HAP-1 (cell line): ENCODE results near the gene KCNMA1.

Source experiments
- DNase-seq, 2 experiments: peaks; one replicate each; pipeline ENCODE4 v3.0.0-alpha.2; 2016 to 2020; ENCODE audit warnings: low spot score in 2 of 2
- H3K27me3 ChIP-seq: fragments of 250-450 bp; sonication (Bioruptor Pico); 2 replicates; pipeline ENCODE4 v1.5.1; 2020; ENCODE audit warnings: low read depth, mild to moderate bottlenecking, moderate library complexity
- H3K36me3 ChIP-seq: fragments of 250-450 bp; sonication (Bioruptor Pico); replicated peaks from 2 replicates; pipeline ENCODE4 v1.5.1; 2020; ENCODE audit warnings: mild to moderate bottlenecking
- H3K4me1 ChIP-seq: fragments of 250-450 bp; sonication (Bioruptor Pico); 2 replicates; pipeline ENCODE4 v1.5.1; 2020; ENCODE audit warnings: mild to moderate bottlenecking
- H3K4me3 ChIP-seq: fragments of 250-450 bp; sonication (Bioruptor Pico); 2 replicates; pipeline ENCODE4 v1.5.1; 2020; ENCODE audit warnings: mild to moderate bottlenecking, moderate library complexity
- H3K9me3 ChIP-seq: fragments of 250-450 bp; sonication (Bioruptor Pico); 2 replicates; pipeline ENCODE4 v1.5.1; 2020; ENCODE audit warnings: mild to moderate bottlenecking, moderate library complexity
- in situ Hi-C: fragments of 300-500 bp; cut with MboI; formaldehyde crosslinking; loops from 3 replicates; pipeline ENCODE4 v1.14.3; 2020; ENCODE audit warnings: low sequenced_read_pairs, inconsistent platforms, mixed read lengths

The KCNMA1 gene

DNA sequence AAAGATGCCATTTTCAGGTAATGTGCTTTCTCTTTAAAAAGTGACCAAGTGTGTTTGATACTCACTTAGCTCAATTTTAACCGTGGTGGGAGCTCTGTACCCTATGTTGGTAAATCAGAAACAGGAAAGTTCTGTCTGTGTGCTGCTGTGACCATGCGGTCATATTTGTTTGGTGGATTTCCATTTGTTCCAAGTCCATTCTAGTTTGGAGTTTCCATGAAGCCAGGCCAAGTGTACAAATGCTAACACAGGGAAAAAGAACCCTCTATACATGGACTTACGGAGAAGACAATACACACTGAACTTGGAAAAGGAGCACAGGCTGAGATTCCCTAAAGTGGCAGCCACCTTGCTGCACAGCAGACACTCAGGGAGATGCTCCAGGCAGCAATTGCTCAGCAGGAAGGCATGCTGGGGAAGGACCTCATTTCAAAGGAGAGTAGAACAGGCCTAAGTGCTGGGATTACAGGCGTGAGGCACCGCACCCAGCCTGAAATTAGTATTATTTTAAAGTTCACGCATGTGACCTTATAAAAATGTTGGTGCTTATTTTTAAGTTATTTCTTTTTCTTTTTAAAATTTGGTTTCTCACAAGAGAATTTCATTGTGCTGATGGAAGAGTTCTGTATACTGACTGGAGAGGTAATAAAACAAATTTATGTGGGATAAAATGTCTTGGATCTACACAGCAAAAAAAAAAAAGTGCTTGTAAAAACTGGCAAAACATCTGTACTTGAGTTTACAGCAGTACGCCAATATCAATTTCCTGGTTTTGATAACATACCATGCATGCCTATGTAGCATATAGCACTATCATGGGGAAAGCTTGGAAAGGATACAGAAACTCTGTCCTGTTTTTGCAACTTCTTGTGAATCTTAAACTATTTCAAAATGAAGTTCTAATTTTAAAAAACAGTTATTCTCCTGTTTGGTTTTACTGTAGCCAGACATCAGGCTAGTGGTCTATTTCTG is 436.2 kb downstream of the KCNMA1 start:
- no peak overlapping the region for H3K4me3 ChIP-seq
- H3K36me3 ChIP-seq, result no peaks in the 10 kb centered on the region
- no peaks in the 10 kb centered on the region for H3K9me3 ChIP-seq
- in situ Hi-C loops, result no loop called here
- H3K4me1 ChIP-seq, result no peaks in the 10 kb centered on the region
- DNase-seq, result no peak
- H3K27me3 ChIP-seq, result peaks cover 12% of the 10 kb centered on the region; the same call in 1 of the 2 replicates

DNA sequence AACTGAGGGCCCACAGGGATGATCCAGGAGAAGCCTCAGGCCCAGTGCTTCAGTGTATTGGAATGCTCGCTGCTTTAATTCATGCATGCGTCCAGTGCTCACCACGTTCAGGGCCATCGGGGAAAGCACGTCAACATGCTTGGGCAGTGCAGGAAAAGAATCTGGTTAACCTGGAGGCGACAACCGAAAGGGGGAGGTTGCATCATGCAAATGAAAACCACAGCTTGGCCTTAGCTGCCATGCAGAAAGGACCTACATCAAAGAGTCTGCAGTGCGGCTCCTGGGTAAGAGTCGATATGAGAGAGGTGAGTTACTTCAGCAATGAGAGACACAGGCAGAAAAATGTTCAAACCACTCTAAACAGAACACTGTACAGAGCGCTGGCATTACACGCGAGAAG is 440.1 kb downstream of the KCNMA1 start:
- H3K4me1 ChIP-seq, result no peaks in the 10 kb centered on the region
- DNase-seq, result no peak
- H3K27me3 ChIP-seq, result peaks cover 8% of the 10 kb centered on the region; the same call in 1 of the 2 replicates
- no peaks in the 10 kb centered on the region for H3K9me3 ChIP-seq
- no peaks in the 10 kb centered on the region for H3K36me3 ChIP-seq
- H3K4me3 ChIP-seq, result no peak overlapping the region
- in situ Hi-C loops, result no loop called here

DNA sequence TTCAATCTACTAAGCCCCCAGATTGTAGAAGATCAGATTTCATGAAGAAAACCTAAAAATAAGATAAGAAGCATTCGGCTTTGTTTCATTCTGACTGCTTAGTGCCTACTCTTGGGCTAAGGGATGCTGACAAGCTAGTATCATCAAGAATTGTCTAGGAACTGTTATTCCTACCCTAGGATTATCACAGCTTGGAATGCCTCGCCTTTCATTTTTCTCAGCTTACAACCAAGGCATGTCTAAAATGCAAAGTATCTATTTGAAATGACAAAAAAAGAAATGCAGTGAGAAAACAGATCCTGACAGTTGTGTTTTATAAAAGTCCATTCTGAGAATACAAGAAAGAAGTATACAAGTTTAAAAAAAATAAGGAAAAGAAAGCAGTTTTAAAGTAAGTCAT is 441.0 kb downstream of the KCNMA1 start:
- in situ Hi-C loops, result no loop called here
- no peaks in the 10 kb centered on the region for H3K9me3 ChIP-seq
- DNase-seq, result no peak
- no peak overlapping the region for H3K4me3 ChIP-seq
- H3K36me3 ChIP-seq, result no peaks in the 10 kb centered on the region
- H3K27me3 ChIP-seq, result peaks cover 8% of the 10 kb centered on the region; the same call in 1 of the 2 replicates
- H3K4me1 ChIP-seq, result no peaks in the 10 kb centered on the region

DNA sequence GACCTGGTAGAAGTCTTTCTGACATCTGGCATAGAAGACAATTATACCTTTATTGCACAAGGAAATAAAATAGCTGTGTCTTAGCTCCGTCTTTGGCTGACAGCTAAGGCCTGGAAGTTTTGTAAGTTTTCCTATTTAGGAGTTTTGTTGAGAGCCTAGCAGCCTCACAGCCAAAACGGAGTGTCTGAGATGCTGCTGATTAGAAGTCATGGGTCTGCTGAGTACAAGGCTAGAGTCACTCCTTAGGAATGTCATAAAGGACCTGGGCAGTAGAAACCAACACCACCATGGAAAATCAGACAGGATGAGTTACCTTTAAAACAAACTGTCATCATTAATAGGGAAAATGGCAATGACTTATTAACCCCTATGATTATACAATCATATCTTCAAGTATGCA is 442.5 kb downstream of the KCNMA1 start:
- Histone ChIP-seq H3K27me3 (peaks cover 8% of the 10 kb centered on the region; the same call in 1 of the 2 replicates), H3K9me3 (no peaks in the 10 kb centered on the region), H3K4me3 (no peak overlapping the region), H3K4me1 (no peaks in the 10 kb centered on the region), H3K36me3 (no peaks in the 10 kb centered on the region)
- in situ Hi-C loops, result no loop called here
- DNase-seq, result no peak

- Histone ChIP-seq H3K9me3 (no peaks in the 10 kb centered on the region), H3K27me3 (peaks cover 5% of the 10 kb centered on the region; the same call in 1 of the 2 replicates), H3K4me1 (no peaks in the 10 kb centered on the region), H3K36me3 (no peaks in the 10 kb centered on the region), H3K4me3 (no peak overlapping the region)
- no peak for DNase-seq
- in situ Hi-C loops, result no loop called here
Observed at GRCh38 chr10:77193001-77193400, 444.6 kb downstream of the KCNMA1 start.

DNA sequence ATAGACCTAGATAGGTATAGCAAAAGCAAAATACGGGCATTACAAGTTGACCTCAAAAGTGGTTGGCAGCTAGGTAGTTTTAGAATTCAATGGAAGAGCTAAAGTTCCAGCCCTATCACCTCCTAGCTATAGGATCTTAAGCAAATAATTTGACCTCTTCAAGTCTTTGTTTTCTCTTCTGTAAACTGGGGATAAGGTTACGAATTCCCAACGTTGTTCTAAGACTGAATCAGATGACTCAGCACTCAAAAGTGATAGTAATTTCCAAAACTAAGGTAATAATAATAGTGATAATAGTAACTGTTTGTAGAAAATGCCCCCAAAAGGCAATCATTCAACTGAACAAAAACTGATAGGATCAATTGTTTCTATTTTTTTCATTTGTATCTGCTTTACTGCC is 445.2 kb downstream of the KCNMA1 start:
- in situ Hi-C loops, result no loop called here

DNA sequence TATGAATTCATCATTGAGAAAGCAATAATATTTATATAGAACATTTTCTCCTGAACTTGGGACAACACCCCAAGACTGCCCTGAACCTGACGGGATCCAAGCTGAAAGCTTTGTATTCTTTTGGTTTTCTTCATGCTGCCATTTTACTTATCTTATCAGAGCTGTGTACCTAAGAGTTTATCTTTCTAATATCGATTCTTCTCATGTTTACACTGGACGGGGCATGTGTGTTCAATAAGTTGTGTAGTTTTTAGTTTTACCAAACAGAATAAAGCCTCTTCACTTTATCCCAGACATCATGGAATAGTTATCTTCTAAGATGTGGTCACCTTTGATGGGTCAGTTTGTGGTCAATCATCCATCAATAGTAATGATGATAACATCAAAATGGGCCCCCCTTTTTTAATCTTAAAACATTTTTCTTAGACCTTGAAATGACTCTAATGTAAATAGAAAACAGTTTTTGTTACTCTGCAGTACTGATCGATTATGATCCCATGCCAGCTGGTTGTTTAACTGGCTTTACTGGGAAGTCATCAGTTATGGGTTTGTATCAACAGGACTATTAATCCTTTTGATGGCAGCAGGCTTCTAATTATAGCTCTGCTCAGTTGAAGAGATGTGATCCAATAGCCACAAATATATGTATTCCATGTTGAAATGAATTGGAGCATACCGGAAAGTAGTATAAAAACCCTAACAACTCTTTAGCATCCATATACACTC is 446.1 kb downstream of the KCNMA1 start:
- Histone ChIP-seq H3K4me1 (no peaks in the 10 kb centered on the region), H3K36me3 (no peaks in the 10 kb centered on the region), H3K4me3 (no peak overlapping the region), H3K27me3 (no peaks in the 10 kb centered on the region), H3K9me3 (no peaks in the 10 kb centered on the region)
- DNase-seq, result no peak
- in situ Hi-C loops, result no loop called here

More for the DNA sequence above, 445.2 kb downstream of the KCNMA1 start:
- Histone ChIP-seq H3K36me3 (no peaks in the 10 kb centered on the region), H3K4me1 (no peaks in the 10 kb centered on the region), H3K4me3 (no peak overlapping the region), H3K9me3 (no peaks in the 10 kb centered on the region), H3K27me3 (no peaks in the 10 kb centered on the region; the same call in 1 of the 2 replicates)
- no peak for DNase-seq

GRCh38 chr10:77190291-77190690 is 447.3 kb downstream of the KCNMA1 start:
- in situ Hi-C loops, result no loop called here
- Histone ChIP-seq H3K36me3 (no peaks in the 10 kb centered on the region), H3K9me3 (no peaks in the 10 kb centered on the region), H3K27me3 (no peaks in the 10 kb centered on the region), H3K4me3 (no peak overlapping the region), H3K4me1 (no peaks in the 10 kb centered on the region)
- no peak for DNase-seq

GRCh38 chr10:77189520-77189919 is 448.1 kb downstream of the KCNMA1 start:
- DNase-seq, result no peak
- H3K4me3 ChIP-seq, result no peak overlapping the region
- H3K9me3 ChIP-seq, result no peaks in the 10 kb centered on the region
- in situ Hi-C loops, result no loop called here
- no peaks in the 10 kb centered on the region for H3K4me1 ChIP-seq
- H3K36me3 ChIP-seq, result no peaks in the 10 kb centered on the region
- no peaks in the 10 kb centered on the region for H3K27me3 ChIP-seq

GRCh38 chr10:77189075-77189474 is 448.5 kb downstream of the KCNMA1 start:
- Histone ChIP-seq H3K27me3 (no peaks in the 10 kb centered on the region), H3K9me3 (no peaks in the 10 kb centered on the region), H3K4me1 (no peaks in the 10 kb centered on the region), H3K4me3 (no peak overlapping the region), H3K36me3 (no peaks in the 10 kb centered on the region)
- no peak for DNase-seq
- in situ Hi-C loops, result no loop called here

GRCh38 chr10:77188521-77188920 is 449.1 kb downstream of the KCNMA1 start:
- no peak for DNase-seq
- Histone ChIP-seq H3K36me3 (no peaks in the 10 kb centered on the region), H3K27me3 (no peaks in the 10 kb centered on the region), H3K4me1 (no peaks in the 10 kb centered on the region), H3K4me3 (no peak overlapping the region), H3K9me3 (no peaks in the 10 kb centered on the region)
- in situ Hi-C loops, result no loop called here

GRCh38 chr10:77188000-77188395 is 449.6 kb downstream of the KCNMA1 start:
- no peak overlapping the region for H3K4me3 ChIP-seq
- no peaks in the 10 kb centered on the region for H3K4me1 ChIP-seq
- no peak for DNase-seq
- no peaks in the 10 kb centered on the region for H3K9me3 ChIP-seq
- no peaks in the 10 kb centered on the region for H3K36me3 ChIP-seq
- in situ Hi-C loops, result no loop called here
- H3K27me3 ChIP-seq, result no peaks in the 10 kb centered on the region

DNA sequence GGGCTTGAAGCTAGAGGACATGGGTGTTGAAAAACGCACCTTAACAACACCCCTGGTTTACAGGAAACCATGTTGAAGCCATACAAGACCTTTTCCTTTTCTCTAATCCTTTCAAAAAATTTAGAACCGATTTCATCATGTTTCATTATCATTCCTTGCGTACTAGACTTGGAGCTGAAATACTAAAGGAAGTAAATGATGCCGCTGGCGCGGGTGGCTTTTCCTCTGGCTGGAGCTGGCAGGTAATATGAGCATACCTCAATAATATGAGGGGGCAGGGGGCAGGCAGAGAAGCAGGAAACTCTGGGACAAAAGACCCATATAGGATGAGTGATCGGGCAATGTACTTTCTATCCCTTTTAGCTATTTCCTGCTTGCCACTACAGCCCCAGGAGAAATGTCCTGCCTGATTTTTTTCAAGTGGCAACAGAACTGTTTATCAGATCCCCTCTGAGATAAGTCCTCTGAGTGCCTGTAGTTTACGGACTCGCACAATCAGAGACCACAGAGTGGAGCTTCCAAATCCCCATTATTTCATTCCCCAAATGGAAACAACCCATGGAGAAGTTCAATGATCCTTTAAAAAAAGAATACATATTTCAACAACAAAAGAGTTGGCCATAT is 450.1 kb downstream of the KCNMA1 start:
- Histone ChIP-seq H3K27me3 (no peaks in the 10 kb centered on the region), H3K36me3 (no peaks in the 10 kb centered on the region), H3K9me3 (no peaks in the 10 kb centered on the region), H3K4me3 (no peak overlapping the region), H3K4me1 (no peaks in the 10 kb centered on the region)
- DNase-seq, result no peak
- in situ Hi-C loops, result no loop called here

- no peaks in the 10 kb centered on the region for H3K4me1 ChIP-seq
- in situ Hi-C loops, result no loop called here
Observed at GRCh38 chr10:77186936-77187335, 450.7 kb downstream of the KCNMA1 start.

More at GRCh38 chr10:77186936-77187335, 450.7 kb downstream of the KCNMA1 start:
- DNase-seq, result no peak
- Histone ChIP-seq H3K36me3 (no peaks in the 10 kb centered on the region), H3K27me3 (no peaks in the 10 kb centered on the region), H3K4me3 (no peak overlapping the region), H3K9me3 (no peaks in the 10 kb centered on the region)
